ES-I3 (cell line): ENCODE data around the gene EFEMP2.

Experiments
- H3K36me3 ChIP-seq: 2 replicates; pipeline ENCODE4 v1.6.1; 2013; ENCODE audit warnings: mild to moderate bottlenecking, low read length, control low read depth, moderate library complexity; ENCODE audit not compliant: insufficient read depth
- H3K4me1 ChIP-seq: 2 replicates; pipeline ENCODE4 v1.6.1; 2013; ENCODE audit warnings: mild to moderate bottlenecking, control low read depth, low read length; ENCODE audit not compliant: insufficient read depth
- H3K9ac ChIP-seq: 2 replicates; pipeline ENCODE4 v1.6.1; 2013; ENCODE audit warnings: low read depth, mild to moderate bottlenecking, low read length, moderate library complexity
- H3K9me3 ChIP-seq: 2 replicates; pipeline ENCODE4 v1.6.1; 2013; ENCODE audit warnings: mild to moderate bottlenecking, low read length, moderate library complexity; ENCODE audit not compliant: control insufficient read depth, insufficient read depth

EFEMP2 gene

GRCh38 chr11:65860278-65861164 is 12.1 kb downstream of the EFEMP2 start, which contains the start of gene MUS81:
MUS81 (plus strand) TSS chr11:65860433; CDS start chr11:65860754, 321 bp downstream.
- Histone ChIP-seq H3K9me3 (no peaks in the 10 kb centered on the region), H3K9ac (peak within 1 kb of the TSS; percentile 88), H3K36me3 (peaks cover 14% of the 10 kb centered on the region), H3K4me1 (no peaks in the 10 kb centered on the region; the same call in 1 of the 2 replicates)

DNA sequence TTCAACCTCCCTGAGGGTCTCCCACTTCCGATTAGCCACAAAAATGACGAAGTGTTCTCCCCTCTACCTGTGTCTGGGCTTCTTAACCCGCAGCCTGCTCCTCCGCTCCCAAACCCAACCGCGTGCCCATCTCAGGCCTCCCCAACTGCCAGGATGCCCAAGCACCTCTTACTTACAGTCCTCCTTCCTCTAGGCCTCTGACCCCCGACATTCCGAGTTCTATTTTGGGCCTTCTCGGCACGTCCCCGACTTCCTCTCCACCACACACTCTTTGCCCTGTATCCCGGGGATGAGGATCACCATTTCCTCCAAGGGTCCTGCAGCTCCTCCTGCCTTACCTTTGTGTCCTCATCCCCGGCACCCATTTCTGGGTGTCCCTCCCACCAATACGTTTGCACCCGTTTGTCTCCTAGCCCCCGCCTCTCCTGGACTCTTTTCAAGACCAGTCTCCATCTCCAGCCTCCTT is 12.8 kb downstream of the EFEMP2 start:
- H3K36me3 ChIP-seq, result peaks cover 16% of the 10 kb centered on the region
- H3K9me3 ChIP-seq, result no peaks in the 10 kb centered on the region
- peak overlapping the region; percentile 88 for H3K9ac ChIP-seq
- no peaks in the 10 kb centered on the region; the same call in 1 of the 2 replicates for H3K4me1 ChIP-seq

DNA sequence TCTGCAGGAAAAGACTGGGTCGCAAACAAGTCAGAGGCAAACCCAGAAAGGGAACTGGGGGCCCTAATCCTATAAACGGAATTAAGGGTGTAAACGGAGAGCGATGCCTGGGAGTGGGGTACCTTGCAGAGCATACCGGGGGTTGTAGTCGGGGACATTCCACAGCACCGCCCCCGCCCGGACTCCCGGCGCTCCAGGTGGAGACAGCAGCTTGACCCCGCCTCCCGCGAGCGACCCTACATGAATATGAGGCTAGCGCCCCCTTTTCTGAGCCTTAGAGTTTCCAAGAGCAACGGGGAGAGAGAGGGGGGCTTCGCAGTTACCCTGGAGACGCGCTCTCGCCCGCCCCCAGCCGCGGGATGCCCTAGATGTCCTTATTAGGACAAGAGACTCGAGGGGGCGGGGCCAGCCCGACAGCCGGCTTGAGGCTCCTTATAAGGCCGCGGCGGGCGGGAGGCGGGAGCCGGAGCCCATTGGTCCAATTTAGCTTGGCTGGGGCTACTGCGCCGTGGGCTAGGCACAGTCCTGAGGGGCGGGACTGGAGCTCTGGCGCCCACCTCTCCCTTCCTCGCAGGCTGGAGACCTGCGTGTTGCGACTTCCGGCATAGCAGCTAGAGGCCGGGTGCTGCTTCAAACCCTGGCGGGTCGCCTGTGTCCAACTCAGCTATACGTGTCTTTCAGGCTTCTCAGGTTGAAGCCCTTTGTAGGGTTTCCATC is 13.3 kb downstream of the EFEMP2 start:
- Histone ChIP-seq H3K4me1 (no peaks in the 10 kb centered on the region; the same call in 1 of the 2 replicates), H3K9me3 (no peaks in the 10 kb centered on the region), H3K36me3 (peaks cover 18% of the 10 kb centered on the region), H3K9ac (peak overlapping the region; percentile 88)

DNA sequence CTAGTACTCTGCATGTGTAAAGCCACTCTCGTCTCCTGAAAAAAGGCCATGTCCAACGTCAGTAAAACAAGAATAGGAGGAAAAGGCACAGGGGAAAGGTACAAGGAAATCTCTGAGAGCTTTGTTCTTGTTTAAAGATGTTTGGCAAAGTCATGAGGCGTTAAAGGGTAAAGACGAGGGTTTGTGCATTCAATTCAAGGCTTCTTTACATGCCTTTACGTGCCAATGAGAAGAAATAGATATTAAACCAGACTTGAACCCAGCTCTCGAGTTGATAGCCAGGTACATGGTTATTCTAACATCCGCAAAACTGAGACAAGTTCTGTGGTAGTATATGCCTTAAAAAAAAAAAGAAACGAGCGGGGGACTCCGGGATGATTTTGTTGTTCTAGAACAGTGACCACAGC is 13.9 kb downstream of the EFEMP2 start:
- peaks cover 16% of the 10 kb centered on the region for H3K36me3 ChIP-seq
- H3K9ac ChIP-seq, result peak overlapping the region; percentile 57
- no peaks in the 10 kb centered on the region for H3K9me3 ChIP-seq
- H3K4me1 ChIP-seq, result no peaks in the 10 kb centered on the region; the same call in 1 of the 2 replicates

- no peaks in the 10 kb centered on the region; the same call in 1 of the 2 replicates for H3K4me1 ChIP-seq
- H3K36me3 ChIP-seq, result peaks cover 20% of the 10 kb centered on the region
- H3K9ac ChIP-seq, result peak within 1 kb of the TSS; percentile 87
Observed at GRCh38 chr11:65857853-65858680, 14.5 kb downstream of the EFEMP2 start, which contains the start of gene CFL1. CFL1 (minus strand) TSS chr11:65858180; CDS start chr11:65858099, 81 bp downstream.

DNA sequence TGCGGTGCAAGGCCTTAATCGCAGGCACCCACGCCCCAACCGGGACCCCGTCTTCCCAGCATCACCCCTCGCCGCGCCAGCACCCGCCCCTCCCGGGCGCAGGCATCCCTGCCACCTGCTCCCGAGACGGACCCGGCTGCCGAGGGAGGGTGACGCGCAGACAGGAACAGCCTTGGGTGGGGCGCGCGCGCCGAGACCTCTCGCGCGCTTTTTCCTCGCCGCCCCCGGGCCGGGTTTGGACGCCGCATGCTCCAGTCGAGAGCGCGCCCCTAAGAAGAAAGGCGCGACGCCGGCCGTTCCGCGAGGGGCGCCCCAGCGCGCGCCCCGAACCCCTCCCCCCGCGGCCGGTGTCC is 15.1 kb downstream of the EFEMP2 start:
- Histone ChIP-seq H3K36me3 (peaks cover 20% of the 10 kb centered on the region), H3K9me3 (no peaks in the 10 kb centered on the region), H3K4me1 (no peaks in the 10 kb centered on the region; the same call in 1 of the 2 replicates), H3K9ac (peak overlapping the region; percentile 87)

More at GRCh38 chr11:65857853-65858680, 14.5 kb downstream of the EFEMP2 start, which contains the start of gene CFL1:
- no peaks in the 10 kb centered on the region for H3K9me3 ChIP-seq

DNA sequence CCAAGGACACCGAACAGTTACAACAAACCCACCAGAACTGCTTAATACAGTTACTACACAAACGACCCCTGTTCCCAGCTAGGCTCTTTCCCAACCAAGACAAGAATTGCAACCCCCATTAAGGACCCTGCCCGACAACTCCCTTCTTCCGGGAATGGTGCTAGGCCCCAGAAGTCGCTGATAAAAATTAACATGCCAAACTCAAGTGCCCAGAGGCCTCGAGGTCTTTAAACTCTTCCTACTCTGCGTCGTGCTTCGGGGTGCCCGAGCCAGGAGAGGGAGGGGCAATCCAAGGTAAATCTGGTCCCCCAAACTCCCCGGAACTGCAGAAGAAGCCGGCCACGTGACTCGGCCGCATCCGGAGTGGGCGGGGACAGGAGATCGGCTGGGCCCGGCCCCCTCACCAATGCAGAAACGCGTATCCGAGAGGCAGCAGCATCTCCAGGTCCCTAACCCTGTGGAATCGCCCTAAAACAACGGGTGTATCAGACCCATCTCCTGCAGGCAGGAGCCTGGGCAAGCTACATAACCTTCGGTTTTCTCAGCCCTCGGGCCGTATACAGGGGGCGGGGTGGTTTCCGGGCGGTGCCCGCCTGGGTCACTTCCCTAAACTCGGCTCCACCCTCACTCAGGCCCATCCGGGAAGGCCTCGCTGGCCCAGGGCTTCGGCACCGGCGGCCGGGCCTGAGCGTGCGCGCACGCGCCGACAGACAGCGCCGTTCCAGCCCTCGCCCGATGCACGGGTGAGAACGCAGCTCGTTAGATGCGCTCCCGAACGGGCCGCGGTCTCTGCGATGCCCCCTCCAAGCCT is 15.7 kb downstream of the EFEMP2 start:
- peak overlapping the region; percentile 87 for H3K9ac ChIP-seq
- no peaks in the 10 kb centered on the region for H3K9me3 ChIP-seq
- peaks cover 20% of the 10 kb centered on the region for H3K36me3 ChIP-seq
- no peaks in the 10 kb centered on the region; the same call in 1 of the 2 replicates for H3K4me1 ChIP-seq

DNA sequence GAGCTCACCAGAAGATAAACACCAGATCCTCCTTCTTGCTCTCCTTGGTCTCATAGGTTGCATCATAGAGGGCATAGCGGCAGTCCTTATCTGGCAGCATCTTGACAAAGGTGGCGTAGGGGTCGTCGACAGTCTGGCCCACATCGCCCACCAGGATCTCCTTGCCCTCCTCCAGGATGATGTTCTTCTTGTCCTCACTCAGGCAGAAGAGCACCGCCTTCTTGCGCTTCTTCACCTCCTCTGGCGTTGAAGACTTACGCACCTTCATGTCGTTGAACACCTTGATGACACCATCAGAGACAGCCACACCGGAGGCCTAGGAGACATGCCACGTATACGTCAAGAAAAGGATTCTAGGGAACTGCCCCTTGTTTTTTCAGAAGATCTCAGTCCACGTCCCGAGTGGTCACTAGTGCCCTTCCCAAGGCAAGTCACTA is 16.7 kb downstream of the EFEMP2 start:
- Histone ChIP-seq H3K36me3 (peaks cover 20% of the 10 kb centered on the region), H3K4me1 (no peaks in the 10 kb centered on the region), H3K9ac (no peak overlapping the region), H3K9me3 (peaks cover 8% of the 10 kb centered on the region; the same call in 1 of the 2 replicates)

DNA sequence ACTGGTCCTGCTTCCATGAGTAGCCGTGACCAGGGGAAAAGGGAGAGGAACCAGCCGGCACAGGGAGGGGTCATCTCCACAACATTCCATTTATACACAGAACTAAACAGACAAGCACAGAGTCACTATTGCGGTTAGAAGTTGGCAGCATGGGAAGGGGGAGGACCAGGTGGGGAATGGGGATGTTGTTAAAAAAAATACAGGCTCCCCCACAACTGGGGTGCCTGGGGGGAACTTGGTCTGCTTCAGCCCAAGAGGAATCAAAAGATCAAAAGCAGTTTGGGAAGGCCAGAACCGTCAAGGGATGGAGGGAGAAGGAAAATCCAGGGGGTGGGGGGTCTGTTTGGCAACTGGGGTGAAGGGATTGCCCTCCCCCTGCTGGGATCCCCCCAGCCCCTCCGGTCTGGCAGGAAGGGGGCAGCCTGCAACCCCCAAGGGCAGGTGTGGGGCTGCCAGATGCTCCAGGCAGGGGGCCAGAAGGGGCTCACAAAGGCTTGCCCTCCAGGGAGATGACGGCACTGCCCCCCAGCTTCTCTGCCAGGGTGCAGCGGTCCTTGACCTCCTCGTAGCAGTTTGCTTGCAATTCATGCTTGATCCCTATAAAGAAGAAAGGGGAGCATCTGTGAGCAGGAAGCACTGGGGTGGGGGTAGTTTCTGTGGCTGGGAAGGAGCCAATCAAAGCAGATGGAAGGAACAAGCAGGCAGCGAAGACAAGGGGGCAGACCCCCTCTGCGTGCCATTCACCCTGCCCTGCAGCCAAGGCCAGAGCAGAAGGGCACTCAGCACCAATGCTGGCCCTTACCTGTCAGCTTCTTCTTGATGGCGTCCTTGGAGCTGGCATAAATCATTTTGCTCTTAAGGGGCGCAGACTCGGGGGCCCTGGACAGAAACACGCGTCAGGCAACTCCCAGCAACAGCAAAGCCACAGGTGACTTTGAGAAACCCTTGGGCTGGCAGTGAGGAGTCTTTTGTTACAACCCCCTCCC is 17.5 kb downstream of the EFEMP2 start:
- peaks cover 8% of the 10 kb centered on the region; the same call in 1 of the 2 replicates for H3K9me3 ChIP-seq
- peaks cover 20% of the 10 kb centered on the region for H3K36me3 ChIP-seq
- H3K9ac ChIP-seq, result no peak overlapping the region
- no peaks in the 10 kb centered on the region for H3K4me1 ChIP-seq

DNA sequence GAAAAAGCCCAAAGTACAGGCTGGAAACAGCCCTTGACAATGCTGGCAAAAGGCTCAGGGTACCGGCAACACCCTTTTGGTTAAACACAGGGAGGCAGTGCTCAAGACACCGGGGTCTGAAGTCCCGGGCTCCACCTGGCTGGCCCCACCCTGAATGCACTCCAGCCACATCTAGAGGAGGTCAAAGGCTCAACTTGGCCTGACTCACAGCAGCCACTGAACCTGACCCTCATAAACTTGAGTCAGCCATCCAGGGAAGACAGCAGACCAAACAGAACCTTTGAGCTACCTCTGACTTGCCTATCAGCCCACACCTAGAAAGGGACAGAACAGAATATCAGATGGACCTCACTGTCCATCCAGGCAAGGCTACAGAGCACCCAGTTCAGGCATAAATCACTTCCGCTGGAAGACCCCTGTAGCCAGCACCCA is 18.4 kb downstream of the EFEMP2 start:
- Histone ChIP-seq H3K9ac (no peak overlapping the region), H3K36me3 (peaks cover 20% of the 10 kb centered on the region)

DNA sequence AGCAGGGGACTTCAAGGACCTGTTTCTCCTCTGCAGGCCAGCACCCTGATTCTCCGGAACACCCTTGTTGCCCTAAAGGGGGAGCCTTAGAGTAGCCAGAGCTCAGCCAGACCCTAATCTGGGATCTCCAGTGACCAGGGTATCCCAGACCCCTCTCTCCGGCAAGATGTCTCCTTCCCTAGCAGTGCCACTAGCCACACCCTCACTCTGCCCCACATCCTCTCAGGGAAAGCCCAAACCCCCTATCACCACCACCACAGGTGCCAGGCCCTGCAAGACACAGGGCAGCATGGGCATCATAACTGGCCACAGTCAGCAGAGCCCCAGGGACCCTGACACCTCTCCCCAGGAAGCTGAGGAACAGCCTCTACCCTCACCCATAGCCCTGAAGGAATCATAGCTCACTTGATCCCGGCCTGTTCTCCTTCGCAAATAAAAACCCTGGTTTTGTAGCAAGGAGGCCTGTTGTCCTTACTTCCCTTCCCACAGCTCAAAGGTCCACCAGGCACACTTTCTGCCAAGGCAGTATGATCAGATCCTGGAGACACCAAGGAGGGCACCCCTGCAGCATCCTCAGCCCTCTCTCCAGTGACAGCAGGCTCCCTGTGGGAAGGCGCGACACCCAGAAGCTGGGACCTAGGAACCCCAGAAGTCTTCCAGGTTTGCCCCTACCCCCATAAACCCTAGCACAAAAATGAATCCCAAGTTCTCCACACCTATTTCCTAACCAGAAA is 19.2 kb downstream of the EFEMP2 start:
- Histone ChIP-seq H3K4me1 (no peaks in the 10 kb centered on the region), H3K9me3 (peaks cover 8% of the 10 kb centered on the region; the same call in 1 of the 2 replicates), H3K36me3 (peaks cover 20% of the 10 kb centered on the region), H3K9ac (no peak overlapping the region)

More for the DNA sequence above, 18.4 kb downstream of the EFEMP2 start:
- Histone ChIP-seq H3K4me1 (no peaks in the 10 kb centered on the region), H3K9me3 (peaks cover 8% of the 10 kb centered on the region; the same call in 1 of the 2 replicates)
